SK-N-MC (cell line): ENCODE data around the gene CENPT.

Experiments
- EZH2 ChIP-seq: fragments of 200-600 bp; sonication (generic); IDR thresholded peaks from one replicate; pipeline ENCODE4 v1.6.1; 2017; ENCODE audit warnings: antibody characterized with exemption
- POLR2AphosphoS5 ChIP-seq: IDR thresholded peaks from 2 replicates; pipeline ENCODE4 v1.6.1; 2012; ENCODE audit warnings: mild to moderate bottlenecking, low read depth, low read length, borderline replicate concordance

DNA sequence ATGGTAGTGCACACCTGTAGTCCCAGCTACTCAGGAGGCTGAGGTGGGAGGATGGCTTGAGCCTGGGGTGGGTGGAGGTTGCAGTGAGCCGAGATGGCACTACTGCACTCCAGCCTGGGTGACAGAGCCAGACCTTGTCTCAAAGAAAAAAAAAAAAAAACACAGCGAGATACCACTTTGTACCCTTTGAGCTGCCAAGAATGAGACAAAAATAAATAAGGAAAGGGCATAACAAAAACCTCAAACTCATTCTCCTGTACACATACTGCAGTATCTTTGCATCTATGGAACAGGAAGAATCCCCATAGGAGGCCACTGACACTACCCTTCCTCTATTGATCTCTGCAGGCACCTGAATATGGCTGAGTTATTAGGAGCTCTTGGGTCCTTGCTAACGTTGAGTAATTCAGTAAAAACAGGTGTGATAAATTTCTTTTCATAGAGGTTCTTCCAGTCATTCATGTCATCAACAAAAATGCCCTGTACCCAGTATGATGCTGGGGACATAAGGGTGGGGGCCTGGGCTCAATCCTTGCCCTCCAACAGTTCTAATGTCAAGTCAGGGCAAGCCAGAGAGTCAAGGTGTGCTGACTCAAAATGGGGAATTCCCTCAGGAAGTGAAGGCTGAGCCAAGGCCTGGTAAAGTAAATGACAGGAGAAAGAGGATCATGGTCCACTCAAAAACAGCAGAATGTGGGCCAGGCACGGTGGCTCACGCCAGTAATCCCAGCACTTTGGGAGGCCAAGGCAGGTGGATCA lies 68.1 kb downstream of the CENPT start:
- TF ChIP-seq EZH2: no peak
- no peak for TF ChIP-seq POLR2AphosphoS5
